HG03175 (cell line): ENCODE data around the gene STK39.

ENCODE experiments used
- ATAC-seq: cut with Tn5 transposase; IDR thresholded peaks from one replicate; pipeline ENCODE4 v1.9.1; 2021; ENCODE audit warnings: mild to moderate bottlenecking, moderate library complexity; ENCODE audit not compliant: unreplicated experiment

Gene STK39

GRCh38 chr2:168210895-168211570 is 36.4 kb downstream of the STK39 start:
- peak; percentile 63 for ATAC-seq

GRCh38 chr2:168210216-168210894 is 37.0 kb downstream of the STK39 start:
- no peak for ATAC-seq

DNA sequence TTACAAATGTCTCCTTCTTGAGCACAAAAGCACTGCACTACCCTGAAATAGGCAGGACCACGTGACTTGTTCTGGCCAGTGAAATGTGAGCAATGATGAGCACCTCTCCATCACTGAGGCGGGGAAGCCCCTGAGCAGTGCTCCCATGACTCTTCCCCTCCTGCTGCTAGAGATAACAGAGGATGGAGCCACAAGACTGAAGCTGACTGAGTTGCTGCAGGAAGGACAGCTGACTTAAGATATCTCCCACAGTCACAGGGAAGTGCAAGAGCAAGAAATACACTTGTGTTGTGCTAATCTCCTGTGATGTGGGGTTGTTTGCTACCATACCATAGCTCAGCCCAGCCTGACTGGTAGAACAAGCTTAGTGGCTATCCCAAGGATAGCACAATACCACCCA is 38.7 kb downstream of the STK39 start:
- no peak for ATAC-seq

- ATAC-seq: no peak
These were observed 39.5 kb downstream of the STK39 start for GRCh38 chr2:168207851-168208250.

- no peak for ATAC-seq
These were observed 43.4 kb downstream of the STK39 start for GRCh38 chr2:168203762-168204693.

DNA sequence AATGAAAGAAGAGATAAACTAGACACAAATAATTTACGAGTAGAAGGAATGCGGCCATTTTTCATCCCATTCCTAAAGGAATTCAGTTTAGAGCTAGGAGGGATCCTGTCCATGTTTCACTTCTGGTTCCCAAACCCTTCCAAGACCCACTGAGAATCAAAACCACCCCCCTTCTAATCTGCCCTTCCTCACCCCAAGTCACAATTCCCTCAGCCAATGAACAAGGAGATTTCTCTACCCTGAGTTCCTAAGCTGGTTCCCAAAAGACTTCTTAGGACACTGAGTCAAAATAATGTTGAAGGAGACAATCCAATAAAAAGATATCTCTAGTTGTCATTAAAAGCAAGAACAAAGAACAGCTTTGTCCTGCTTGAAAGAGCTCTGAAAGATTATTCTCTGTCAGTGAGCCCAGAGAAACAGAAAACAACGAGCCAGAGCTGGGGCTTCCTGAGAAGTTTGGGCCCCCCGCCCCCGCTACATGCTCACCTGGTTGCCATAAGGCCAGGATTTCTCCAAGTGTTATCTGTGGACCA is 45.7 kb downstream of the STK39 start:
- ATAC-seq: no peak

DNA sequence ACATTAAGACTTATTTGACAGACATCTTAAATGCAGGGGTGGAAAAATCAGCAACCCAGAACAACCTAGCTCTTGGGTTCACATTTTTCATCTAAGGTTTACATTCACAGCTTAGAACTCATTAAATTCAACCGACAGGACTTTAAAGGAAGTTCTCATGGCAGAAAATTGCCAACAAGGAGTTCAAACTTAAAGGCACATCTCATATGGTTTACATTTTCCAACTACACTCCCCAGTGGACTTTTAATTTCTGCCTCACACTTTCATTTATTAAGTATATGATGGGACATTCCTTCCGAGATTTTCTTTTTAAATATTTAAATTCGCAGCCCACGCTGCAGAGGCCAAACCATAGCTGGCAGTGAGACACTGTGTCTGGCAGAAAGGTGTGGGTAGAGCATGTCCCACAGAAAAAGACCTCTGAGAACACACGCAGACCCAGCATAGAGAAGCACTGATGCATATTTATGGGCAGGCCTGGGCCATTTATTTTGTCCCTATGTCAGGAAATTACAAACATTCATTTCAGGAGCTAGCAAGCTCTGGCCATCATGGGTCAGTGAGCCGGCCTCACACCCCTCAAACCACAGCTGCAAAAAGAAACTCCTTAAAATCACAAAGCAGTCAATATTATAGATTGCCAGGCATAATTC is 46.3 kb downstream of the STK39 start:
- no peak for ATAC-seq

GRCh38 chr2:168198476-168199207 is 48.8 kb downstream of the STK39 start:
- no peak for ATAC-seq

- no peak for ATAC-seq
These were observed 50.6 kb downstream of the STK39 start for GRCh38 chr2:168196764-168197180.

DNA sequence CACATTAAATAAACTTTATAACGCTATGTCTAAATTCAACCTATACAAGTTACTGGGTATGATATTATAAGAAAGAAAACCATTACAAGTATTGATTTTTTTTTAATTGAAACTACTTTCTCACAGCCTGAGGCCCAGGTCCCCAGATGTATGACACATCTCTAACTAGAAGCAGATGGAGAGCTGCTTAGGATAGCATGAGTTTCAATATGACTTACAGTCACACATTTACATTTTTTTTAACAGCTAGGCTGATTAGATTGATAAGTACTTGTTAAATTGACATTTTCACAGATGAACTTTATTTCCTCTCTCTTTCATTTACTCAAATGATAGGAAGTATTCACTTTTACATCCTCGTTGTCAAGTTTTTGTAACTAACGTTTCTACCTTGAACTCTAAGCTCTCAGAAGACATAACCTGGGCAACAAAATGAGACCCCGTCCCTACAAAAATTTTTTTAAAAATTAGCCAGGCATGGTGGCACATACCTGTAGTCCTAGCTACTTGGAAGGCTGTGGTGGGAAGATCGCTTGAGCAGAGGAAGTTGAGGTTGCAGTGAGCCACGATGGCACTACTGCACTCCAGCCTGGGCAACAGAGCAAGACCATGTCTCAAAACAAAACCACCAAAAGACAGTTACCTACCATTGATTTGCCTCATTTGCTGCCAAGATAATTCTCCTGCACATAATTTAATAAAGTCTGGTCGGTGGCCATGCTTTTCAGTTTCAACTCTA is 52.4 kb downstream of the STK39 start:
- peak; percentile 92 for ATAC-seq

GRCh38 chr2:168192839-168193616 is 54.4 kb downstream of the STK39 start:
- no peak for ATAC-seq

DNA sequence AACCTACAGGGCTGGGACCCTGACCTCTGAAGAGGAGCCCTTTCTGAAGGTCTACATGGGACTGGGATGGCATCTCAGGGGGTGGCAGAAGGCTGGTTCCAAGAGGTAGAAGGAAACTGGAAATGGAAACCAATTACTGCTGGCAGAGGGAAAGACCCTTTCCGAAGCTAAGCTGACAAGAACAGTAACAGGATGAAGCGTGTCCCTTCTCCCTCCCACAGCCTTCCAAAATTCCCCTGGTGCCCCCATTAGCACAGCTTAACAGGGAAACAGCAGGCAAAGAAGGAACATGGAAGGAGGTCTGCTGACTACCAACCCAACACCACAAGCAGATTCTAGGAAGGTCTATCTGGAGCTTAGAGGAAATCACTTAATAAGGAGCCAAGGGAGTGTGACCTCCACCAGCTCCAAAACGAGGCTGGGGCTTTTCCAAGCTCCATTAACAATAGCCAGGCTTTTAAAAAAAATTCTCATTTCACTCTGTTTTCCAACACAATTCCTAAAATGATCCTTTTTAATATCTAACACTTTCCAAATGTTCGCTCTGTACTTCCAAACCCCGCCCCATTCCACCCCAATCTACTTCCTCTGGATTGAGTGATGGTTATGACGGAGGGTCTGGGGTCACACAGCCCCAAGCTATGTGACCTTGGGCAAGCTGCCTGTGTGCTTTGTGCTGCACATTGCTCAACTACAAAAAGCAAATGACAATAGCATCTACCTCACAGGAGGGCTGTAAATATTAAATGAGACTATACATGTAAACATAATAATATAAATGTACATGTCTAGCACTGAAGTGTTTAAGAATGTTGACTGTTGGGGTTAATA is 55.2 kb downstream of the STK39 start:
- ATAC-seq: no peak

DNA sequence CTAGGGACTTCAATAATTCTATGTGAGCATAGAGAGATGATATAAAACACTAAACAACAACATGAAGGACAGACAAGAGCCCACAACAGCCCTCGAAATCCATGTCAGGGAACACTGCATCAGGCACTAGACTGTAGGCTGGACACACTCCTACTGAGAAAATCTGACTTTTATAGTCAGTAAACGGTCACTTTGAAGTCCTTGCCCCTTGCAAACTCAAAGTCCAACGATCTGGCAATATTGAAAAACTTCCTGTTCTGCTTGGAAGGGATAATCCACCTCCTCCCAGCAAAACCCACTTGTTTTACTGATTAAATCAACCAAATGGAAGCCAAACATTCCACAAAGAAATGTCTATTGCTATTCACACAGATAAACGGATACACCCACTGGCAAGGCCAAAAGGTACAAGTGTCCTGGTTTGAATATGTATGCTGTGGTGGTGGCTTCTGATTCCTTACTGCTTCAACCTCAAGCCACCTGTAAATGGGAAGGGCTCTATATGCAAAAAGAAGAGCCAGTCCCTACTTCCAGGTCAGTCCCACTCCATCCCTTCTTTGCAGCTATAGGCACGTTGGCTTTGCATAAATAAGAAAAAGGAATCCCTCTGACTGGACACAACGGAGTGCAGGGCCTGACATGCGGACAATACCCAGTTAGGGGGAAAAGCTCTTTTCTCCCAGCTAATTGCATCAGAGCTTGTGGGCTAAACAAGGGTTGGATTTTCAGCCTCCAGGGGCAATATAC is 56.6 kb downstream of the STK39 start:
- ATAC-seq: no peak

- ATAC-seq: no peak
These were observed 57.4 kb downstream of the STK39 start for GRCh38 chr2:168189835-168190569.

DNA sequence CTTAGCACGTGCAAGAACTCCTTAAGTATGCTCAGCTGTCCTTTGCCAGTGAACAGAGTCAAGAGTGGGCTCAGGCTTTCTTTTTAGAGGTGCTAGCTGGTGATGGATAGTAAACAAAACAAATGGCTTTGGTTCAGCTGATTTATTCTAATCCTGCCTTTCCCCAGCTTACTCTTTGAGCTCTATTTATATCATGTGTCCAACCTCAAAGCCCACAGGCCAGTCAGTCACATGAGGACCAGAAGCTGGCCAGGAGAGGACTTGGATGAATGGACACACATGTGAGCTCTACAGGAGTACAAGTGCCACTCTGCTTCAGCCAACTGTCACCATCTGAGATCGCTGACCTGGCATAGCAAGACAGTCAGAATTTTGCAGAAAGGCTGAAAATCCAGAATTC is 59.4 kb downstream of the STK39 start:
- no peak for ATAC-seq

GRCh38 chr2:168186452-168186851 is 60.9 kb downstream of the STK39 start:
- ATAC-seq: no peak
